ENCODE data around the gene PPP3CA. TPM values are rescaled to one million over a fixed set of nuclear protein-coding genes. Genes with fewer than 3 reads are reported as not detected.

PPP3CA gene
- total RNA-seq, 1 donor from 2014 or later, result 16.7 TPM

- Histone ChIP-seq H3K9me3 (replicated peaks) (no peaks in the 10 kb centered on the region), H3K4me3 (no peak overlapping the region), H3K27me3 (ENCODE audit: low read depth) (no peaks in the 10 kb centered on the region), H3K36me3 (no peaks in the 10 kb centered on the region), H3K4me1 (peaks cover 23% of the 10 kb centered on the region), H3K27ac (replicated peaks) (no peak overlapping the region)
- intact Hi-C loops (cut with micrococcal nuclease), result no loop called here
- TF ChIP-seq, protein P1, sequence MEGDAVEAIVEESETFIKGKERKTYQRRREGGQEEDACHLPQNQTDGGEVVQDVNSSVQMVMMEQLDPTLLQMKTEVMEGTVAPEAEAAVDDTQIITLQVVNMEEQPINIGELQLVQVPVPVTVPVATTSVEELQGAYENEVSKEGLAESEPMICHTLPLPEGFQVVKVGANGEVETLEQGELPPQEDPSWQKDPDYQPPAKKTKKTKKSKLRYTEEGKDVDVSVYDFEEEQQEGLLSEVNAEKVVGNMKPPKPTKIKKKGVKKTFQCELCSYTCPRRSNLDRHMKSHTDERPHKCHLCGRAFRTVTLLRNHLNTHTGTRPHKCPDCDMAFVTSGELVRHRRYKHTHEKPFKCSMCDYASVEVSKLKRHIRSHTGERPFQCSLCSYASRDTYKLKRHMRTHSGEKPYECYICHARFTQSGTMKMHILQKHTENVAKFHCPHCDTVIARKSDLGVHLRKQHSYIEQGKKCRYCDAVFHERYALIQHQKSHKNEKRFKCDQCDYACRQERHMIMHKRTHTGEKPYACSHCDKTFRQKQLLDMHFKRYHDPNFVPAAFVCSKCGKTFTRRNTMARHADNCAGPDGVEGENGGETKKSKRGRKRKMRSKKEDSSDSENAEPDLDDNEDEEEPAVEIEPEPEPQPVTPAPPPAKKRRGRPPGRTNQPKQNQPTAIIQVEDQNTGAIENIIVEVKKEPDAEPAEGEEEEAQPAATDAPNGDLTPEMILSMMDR (IDR thresholded peaks at IDR 0.05; ENCODE audit: borderline replicate concordance), result no peak
- DNase-seq, result no peak
Observed at GRCh38 chr4:101171747-101172146, 175.6 kb downstream of the PPP3CA start.

DNA sequence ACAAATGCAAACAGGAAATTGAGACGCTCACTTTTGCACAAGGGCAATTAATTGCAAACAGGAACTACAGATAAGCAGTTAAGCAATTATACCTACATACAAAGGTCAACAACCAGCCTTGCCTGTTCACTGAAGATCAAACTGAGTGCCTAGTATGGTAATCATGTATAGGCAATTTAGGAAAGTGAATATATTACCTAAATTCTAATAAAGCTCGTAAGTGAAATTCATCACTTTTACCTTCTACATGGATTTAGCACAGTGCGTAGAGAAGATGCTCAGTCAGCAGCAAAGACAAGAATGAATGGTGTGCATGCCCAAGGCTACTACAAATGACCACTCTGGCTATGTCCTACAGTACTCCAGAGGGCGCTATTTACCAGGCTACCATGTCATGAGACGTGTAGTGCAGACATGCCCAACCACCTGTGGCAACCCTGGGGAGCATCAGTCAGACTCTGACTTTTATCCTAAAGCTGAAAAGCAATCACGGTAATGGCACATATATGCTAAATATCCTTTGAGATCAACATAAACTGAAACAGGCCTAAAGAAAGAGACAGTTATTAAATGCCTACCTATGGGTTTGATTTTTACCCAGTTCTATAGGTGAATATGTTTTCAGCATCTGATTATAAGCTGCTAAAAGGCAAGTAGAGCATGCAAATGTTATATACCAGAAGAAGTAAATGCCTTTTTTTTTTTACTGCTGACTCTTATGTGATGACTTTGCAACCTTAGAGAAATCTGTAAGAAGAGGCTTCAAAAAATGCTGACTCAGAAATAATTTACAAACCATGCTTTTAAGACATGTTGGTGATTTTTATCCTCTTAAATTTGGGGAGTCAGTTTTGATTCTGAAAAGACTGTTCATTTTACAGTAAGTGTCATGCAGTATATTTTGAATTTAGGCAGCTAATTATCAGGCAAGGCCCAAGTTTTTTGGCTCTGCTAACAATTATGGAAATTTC is 178.0 kb downstream of the PPP3CA start:
- DNase-seq, result peak; percentile 35
- TF ChIP-seq, protein P1 (IDR thresholded peaks at IDR 0.05; ENCODE audit: borderline replicate concordance), result peak; percentile 87
- H3K9me3 ChIP-seq (replicated peaks), result no peaks in the 10 kb centered on the region
- H3K4me3 ChIP-seq, result no peak overlapping the region
- no peaks in the 10 kb centered on the region for H3K27me3 ChIP-seq (ENCODE audit: low read depth)
- intact Hi-C loops (cut with micrococcal nuclease), result loop anchor here (5.0 kb wide), 1 partner anchor 563 kb away; no protein-coding TSS in a partner anchor
- peaks cover 7% of the 10 kb centered on the region for H3K4me1 ChIP-seq
- no peaks in the 10 kb centered on the region for H3K36me3 ChIP-seq
- H3K27ac ChIP-seq (replicated peaks), result no peak overlapping the region

- intact Hi-C loops (cut with micrococcal nuclease), result no loop called here
- TF ChIP-seq, protein P1 (IDR thresholded peaks at IDR 0.05; ENCODE audit: borderline replicate concordance), result no peak
Observed at GRCh38 chr4:101163936-101164335, 183.4 kb downstream of the PPP3CA start.

DNA sequence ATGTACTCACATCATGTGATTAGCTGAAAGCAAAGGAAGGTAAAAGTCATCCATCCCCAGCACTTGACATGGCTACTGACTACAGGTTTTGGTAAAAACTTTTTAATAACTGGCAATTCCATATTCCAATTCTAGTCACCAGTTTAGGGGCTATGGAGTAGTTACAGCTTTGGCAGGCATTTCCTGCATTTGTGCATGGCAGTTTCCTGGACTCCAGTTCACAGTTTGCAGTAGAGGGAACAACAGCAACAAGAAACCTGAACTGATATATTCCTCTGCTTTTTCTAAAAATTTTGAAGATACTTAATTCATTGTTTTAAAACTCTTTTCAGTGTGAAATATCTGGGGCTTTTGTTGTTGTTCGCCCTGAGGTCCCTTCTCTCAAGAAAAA is 184.3 kb downstream of the PPP3CA start:
- Histone ChIP-seq H3K27ac (replicated peaks) (no peak overlapping the region), H3K36me3 (no peaks in the 10 kb centered on the region), H3K4me1 (peaks cover 13% of the 10 kb centered on the region), H3K9me3 (replicated peaks) (no peaks in the 10 kb centered on the region), H3K4me3 (no peak overlapping the region), H3K27me3 (ENCODE audit: low read depth) (no peaks in the 10 kb centered on the region)
- TF ChIP-seq, protein P1 (IDR thresholded peaks at IDR 0.05; ENCODE audit: borderline replicate concordance), result no peak
- no peak for DNase-seq
- intact Hi-C loops (cut with micrococcal nuclease), result no loop called here

More at GRCh38 chr4:101163936-101164335, 183.4 kb downstream of the PPP3CA start:
- H3K27ac ChIP-seq (replicated peaks), result no peak overlapping the region
- no peak overlapping the region for H3K4me3 ChIP-seq
- no peaks in the 10 kb centered on the region for H3K9me3 ChIP-seq (replicated peaks)
- DNase-seq, result no peak
- peaks cover 7% of the 10 kb centered on the region for H3K4me1 ChIP-seq
- no peaks in the 10 kb centered on the region for H3K27me3 ChIP-seq (ENCODE audit: low read depth)
- no peaks in the 10 kb centered on the region for H3K36me3 ChIP-seq

- Histone ChIP-seq H3K4me3 (no peak overlapping the region), H3K9me3 (replicated peaks) (no peaks in the 10 kb centered on the region), H3K4me1 (peaks cover 12% of the 10 kb centered on the region), H3K27me3 (ENCODE audit: low read depth) (no peaks in the 10 kb centered on the region), H3K36me3 (no peaks in the 10 kb centered on the region), H3K27ac (replicated peaks) (no peak overlapping the region)
- no peak for DNase-seq
- intact Hi-C loops (cut with micrococcal nuclease), result no loop called here
- TF ChIP-seq, protein P1 (IDR thresholded peaks at IDR 0.05; ENCODE audit: borderline replicate concordance), result no peak
Observed at GRCh38 chr4:101160792-101161592, 186.3 kb downstream of the PPP3CA start.
